ENCODE data around the gene PPP5C.

- no peak for TF ChIP-seq CTCF (IDR thresholded peaks at IDR 0.05 in 4 of 5, conservative IDR thresholded peaks at IDR 0.05 in 1 of 5)
- TF ChIP-seq POLR2A (IDR thresholded peaks at IDR 0.05): no peak
Measured at GRCh38 chr19:46386151-46386550, 39.3 kb downstream of the PPP5C start.

Data from gastrocnemius medialis (tissue), 4 donors.